HepG2 (cell line): ENCODE measurements around the gene THRA. TPM values are rescaled to one million over a fixed set of nuclear protein-coding genes. Genes with fewer than 3 reads are reported as not detected.

Experiments
- AHDC1 ChIP-seq: sonication (generic); formaldehyde crosslinking; IDR thresholded peaks from 2 replicates; pipeline ENCODE4 v1.5.1; 2020; ENCODE audit warnings: mild to moderate bottlenecking, missing genetic modification reagents, borderline replicate concordance
- BRD4 ChIP-seq: sonication (generic); formaldehyde crosslinking; IDR thresholded peaks from 2 replicates; pipeline ENCODE4 v1.4.0; 2020; ENCODE audit warnings: missing genetic modification reagents
- BRF2 ChIP-seq: sonication (generic); formaldehyde crosslinking; IDR thresholded peaks from 2 replicates; pipeline ENCODE4 v1.8.1; 2022; ENCODE audit warnings: mild to moderate bottlenecking, missing genetic modification reagents
- CBX5 ChIP-seq: sonication (generic); formaldehyde crosslinking; IDR thresholded peaks from 2 replicates; pipeline ENCODE4 v1.4.0; 2020; ENCODE audit warnings: missing genetic modification reagents, borderline replicate concordance
- KLF15 ChIP-seq: sonication (generic); formaldehyde crosslinking; IDR thresholded peaks from 2 replicates; pipeline ENCODE4 v1.8.1; 2023; ENCODE audit warnings: borderline replicate concordance, mild to moderate bottlenecking, inconsistent platforms, missing genetic modification reagents, mixed read lengths
- MYC ChIP-seq: sonication (generic); formaldehyde crosslinking; IDR thresholded peaks from 2 replicates; pipeline ENCODE4 v1.9.0; 2021; ENCODE audit warnings: missing genetic modification reagents, borderline replicate concordance
- NRL ChIP-seq: sonication (generic); formaldehyde crosslinking; IDR thresholded peaks from 2 replicates; pipeline ENCODE4 v1.5.0; 2020; ENCODE audit warnings: missing genetic modification reagents, mild to moderate bottlenecking, moderate library complexity, borderline replicate concordance
- POGZ ChIP-seq: sonication (generic); formaldehyde crosslinking; IDR thresholded peaks from 2 replicates; pipeline ENCODE4 v1.4.0; 2020; ENCODE audit warnings: mild to moderate bottlenecking, missing genetic modification reagents
- POLR2AphosphoS2 ChIP-seq: IDR thresholded peaks from 2 replicates; pipeline ENCODE4 v1.6.1; 2011; ENCODE audit warnings: low read depth, low read length, improper control_type of control experiment
- SNAPC5 ChIP-seq: sonication (generic); formaldehyde crosslinking; IDR thresholded peaks from 2 replicates; pipeline ENCODE4 v1.8.1; 2023; ENCODE audit warnings: mild to moderate bottlenecking, missing genetic modification reagents, borderline replicate concordance
- TSC22D2 ChIP-seq: sonication (generic); formaldehyde crosslinking; IDR thresholded peaks from 2 replicates; pipeline ENCODE4 v1.5.1; 2020; ENCODE audit warnings: missing genetic modification reagents, mild to moderate bottlenecking, borderline replicate concordance
- ZFP37 ChIP-seq: sonication (generic); formaldehyde crosslinking; IDR thresholded peaks from 2 replicates; pipeline ENCODE4 v1.4.0; 2020; ENCODE audit warnings: missing genetic modification reagents, borderline replicate concordance
- ZNF121 ChIP-seq: sonication (generic); formaldehyde crosslinking; IDR thresholded peaks from 2 replicates; pipeline ENCODE4 v1.5.0; 2020; ENCODE audit warnings: mild to moderate bottlenecking, missing genetic modification reagents
- ZNF230 ChIP-seq: sonication (generic); formaldehyde crosslinking; IDR thresholded peaks from 2 replicates; pipeline ENCODE4 v1.4.0; 2020; ENCODE audit warnings: mild to moderate bottlenecking, missing genetic modification reagents
- ZNF354B ChIP-seq: sonication (generic); formaldehyde crosslinking; IDR thresholded peaks from 2 replicates; pipeline ENCODE4 v1.8.0; 2022; ENCODE audit warnings: mild to moderate bottlenecking, missing genetic modification reagents
- ZNF512B ChIP-seq: sonication (generic); formaldehyde crosslinking; IDR thresholded peaks from 2 replicates; pipeline ENCODE4 v1.5.1; 2020; ENCODE audit warnings: missing genetic modification reagents, mild to moderate bottlenecking, borderline replicate concordance
- ZNF660 ChIP-seq: sonication (generic); formaldehyde crosslinking; IDR thresholded peaks from 2 replicates; pipeline ENCODE4 v1.5.1; 2020; ENCODE audit warnings: mild to moderate bottlenecking, low read depth, missing genetic modification reagents, borderline replicate concordance
- ZNF709 ChIP-seq: sonication (generic); formaldehyde crosslinking; IDR thresholded peaks from 2 replicates; pipeline ENCODE4 v1.5.0; 2020; ENCODE audit warnings: mild to moderate bottlenecking, missing genetic modification reagents
- ZNF776 ChIP-seq: sonication (generic); formaldehyde crosslinking; IDR thresholded peaks from 2 replicates; pipeline ENCODE4 v1.4.0; 2020; ENCODE audit warnings: mild to moderate bottlenecking, missing genetic modification reagents
- ZSCAN21 ChIP-seq: sonication (generic); formaldehyde crosslinking; IDR thresholded peaks from 2 replicates; pipeline ENCODE4 v1.8.0; 2022; ENCODE audit warnings: mild to moderate bottlenecking, missing genetic modification reagents, moderate library complexity, borderline replicate concordance
- polyA plus RNA-seq, 8 experiments: library from polyadenylated mRNA; depleted of rRNA in 3 of 8; stranded (reverse) in 7 of 8; unstranded in 1 of 8; fragments of >200 nt; fragmentation: Illumina TruSeq in 4 of 8; extraction: Trizol in 4 of 8; gene quantifications; 2 replicates each; pipeline versions ENCODE4 v1.2.1 to v1.2.3, GENCODE V29; 2011 to 2016; ENCODE audit warnings: low read depth in 4 of 8, missing spikeins in 1 of 8, mixed read lengths in 1 of 8; ENCODE audit not compliant: insufficient read depth in 1 of 8
- total RNA-seq, 5 experiments: library from RNA; depleted of rRNA; stranded (reverse); fragments of >200 nt; fragmentation: Illumina TruSeq; extraction: Trizol; gene quantifications; 2 replicates each; pipeline ENCODE4 v1.2.3, GENCODE V29; 2016; ENCODE audit warnings: low read depth in 1 of 5

The THRA gene
- total and polyA plus RNA-seq, 2 of the 13 experiments (the other 11 are each of a cell fraction or from before 2014, with no cell fraction given), result 8.0 to 9.9 TPM

- TF ChIP-seq ZFP37, result no peak
- 0 out of 2 replicates have a peak, but pooled peaks have one; percentile 35 for TF ChIP-seq ZSCAN21 (CRISPR knock-in tag)
- TF ChIP-seq BRD4 (CRISPR knock-in tag), result no peak
- TF ChIP-seq ZNF354B (CRISPR knock-in tag), result no peak
- no peak for TF ChIP-seq ZNF121 (CRISPR knock-in tag)
- no peak for TF ChIP-seq SNAPC5 (CRISPR knock-in tag)
- TF ChIP-seq MYC (CRISPR knock-in tag), result peak; percentile 23; the same call in 1 of the 2 replicates
- TF ChIP-seq NRL (CRISPR knock-in tag), result peak; percentile 50; the same call in 1 of the 2 replicates
- TF ChIP-seq POLR2AphosphoS2, result no peak
- no peak for TF ChIP-seq CBX5 (CRISPR knock-in tag)
- TF ChIP-seq TSC22D2 (CRISPR knock-in tag), result no peak
- peak; percentile 72; the same call in 1 of the 2 replicates for TF ChIP-seq ZNF512B (CRISPR knock-in tag)
- TF ChIP-seq ZNF230 (CRISPR knock-in tag), result no peak
- no peak for TF ChIP-seq BRF2 (CRISPR knock-in tag)
- no peak for TF ChIP-seq ZNF660
- no peak for TF ChIP-seq ZNF709 (CRISPR knock-in tag)
- no peak for TF ChIP-seq AHDC1 (CRISPR knock-in tag)
- TF ChIP-seq ZNF776, result no peak
- TF ChIP-seq KLF15 (CRISPR knock-in tag), result no peak
- no peak for TF ChIP-seq POGZ (CRISPR knock-in tag)
Observed at GRCh38 chr17:40072735-40073346, 10.1 kb downstream of the THRA start (continued).
